C1 segment of cervical spinal cord (tissue), 14 donors: ENCODE measurements around the gene GRAP2.
"Not testable (repeated sequence)": the region's sequence is repeated elsewhere in the genome, so short reads cannot be mapped to it uniquely, and the experiment has no call there.

ENCODE experiments used
- DNase-seq, 14 donors: peaks; one replicate each; lab custom pipeline; 2025; lab: John Stamatoyannopoulos, UW

The GRAP2 gene

GRCh38 chr22:39943953-39944872 is 43.3 kb downstream of the GRAP2 start:
- DNase-seq, result no peak

- DNase-seq, result no peak
Observed at GRCh38 chr22:39946126-39946502, 45.2 kb downstream of the GRAP2 start.

GRCh38 chr22:39946503-39947219 is 45.8 kb downstream of the GRAP2 start:
- DNase-seq, result peak in 6 of 14 donors; percentile 7 to 57 (median 14)

- DNase-seq, result no peak
Observed at GRCh38 chr22:39947220-39948216, 46.6 kb downstream of the GRAP2 start.

- no peak for DNase-seq
Observed at GRCh38 chr22:39949964-39950737, 49.3 kb downstream of the GRAP2 start.

GRCh38 chr22:39951603-39952293 is 50.9 kb downstream of the GRAP2 start:
- DNase-seq, result not testable (repeated sequence)

- no peak for DNase-seq
Observed at GRCh38 chr22:39952347-39952746, 51.5 kb downstream of the GRAP2 start.

GRCh38 chr22:39953101-39953500 is 52.2 kb downstream of the GRAP2 start:
- no peak for DNase-seq

- DNase-seq, result no peak
Observed at GRCh38 chr22:39954584-39955055, 53.7 kb downstream of the GRAP2 start.

GRCh38 chr22:39955675-39956074 is 54.8 kb downstream of the GRAP2 start:
- no peak for DNase-seq

- DNase-seq, result no peak
Observed at GRCh38 chr22:39956932-39957664, 56.2 kb downstream of the GRAP2 start.

GRCh38 chr22:39958009-39958711 is 57.3 kb downstream of the GRAP2 start:
- DNase-seq, result no peak

- DNase-seq, result no peak
Observed at GRCh38 chr22:39958949-39959639, 58.2 kb downstream of the GRAP2 start.

GRCh38 chr22:39959640-39960447 is 59.0 kb downstream of the GRAP2 start, which contains the start of gene TMA7B:
Gene TMA7B, plus strand, starts transcription at chr22:39960397. Its CDS starts 3,978 bp downstream, at chr22:39964375.
- DNase-seq, result no peak

GRCh38 chr22:39960791-39961746 is 60.2 kb downstream of the GRAP2 start:
- no peak for DNase-seq

- DNase-seq, result no peak
Observed at GRCh38 chr22:39962071-39962470, 61.2 kb downstream of the GRAP2 start.
